Activated CD4-positive, alpha-beta T cell treated with anti-CD3 and anti-CD28 coated beads, Interleukin-2, amount 10 ng/mL, durations not matched to agents 24 days and 14 days (primary cell): ENCODE data around the gene FAM107B. TPM values are rescaled to one million over a fixed set of nuclear protein-coding genes. Genes with fewer than 3 reads are reported as not detected.

Experiments
- DNase-seq: peaks from one replicate; pipeline ENCODE4 v3.0.0; 2022
- H3K27ac Mint-ChIP-seq: one replicate; pipeline ENCODE4 v1.8.0; 2022; ENCODE audit warnings: mild to moderate bottlenecking, mixed read lengths
- H3K27me3 Mint-ChIP-seq: one replicate; pipeline ENCODE4 v1.8.0; 2022; ENCODE audit warnings: mixed read lengths
- H3K36me3 Mint-ChIP-seq: one replicate; pipeline ENCODE4 v1.8.0; 2022; ENCODE audit warnings: low read depth, mild to moderate bottlenecking, mixed read lengths
- H3K4me1 Mint-ChIP-seq: one replicate; pipeline ENCODE4 v1.8.0; 2021; ENCODE audit warnings: mixed read lengths
- H3K4me3 Mint-ChIP-seq: one replicate; pipeline ENCODE4 v1.8.0; 2022; ENCODE audit warnings: mild to moderate bottlenecking, moderate library complexity, mixed read lengths
- H3K9me3 Mint-ChIP-seq: one replicate; pipeline ENCODE4 v1.8.0; 2021; ENCODE audit warnings: mixed read lengths
- intact Hi-C: fragments of 100-400 bp; cut with micrococcal nuclease; formaldehyde crosslinking; loops from one replicate; pipeline ENCODE4 v1.15.1; 2023
- total RNA-seq: library from RNA; stranded (reverse); gene quantifications from 2 replicates; pipeline ENCODE4 v1.2.3, GENCODE V29; 2022

Gene FAM107B
- total RNA-seq, 1 donor from 2014 or later: 113 TPM

- peaks cover 42% of the 10 kb centered on the region for H3K36me3 Mint-ChIP-seq
Observed at GRCh38 chr10:14579405-14579804, 195.3 kb downstream of the FAM107B start.

GRCh38 chr10:14578060-14578952, 196.4 kb downstream of the FAM107B start:
- Mint-ChIP-seq H3K27me3 (no peaks in the 10 kb centered on the region), H3K4me3 (no peak overlapping the region), H3K27ac (no peak overlapping the region), H3K36me3 (peaks cover 38% of the 10 kb centered on the region), H3K4me1 (peaks cover 45% of the 10 kb centered on the region), H3K9me3 (peaks cover 3% of the 10 kb centered on the region)
- no peak for DNase-seq
- intact Hi-C loops: no loop called here

More at GRCh38 chr10:14579405-14579804, 195.3 kb downstream of the FAM107B start:
- no peak for DNase-seq
- Mint-ChIP-seq H3K4me3 (no peak overlapping the region), H3K9me3 (peaks cover 3% of the 10 kb centered on the region), H3K4me1 (peaks cover 50% of the 10 kb centered on the region), H3K27ac (peak overlapping the region; percentile 48), H3K27me3 (no peaks in the 10 kb centered on the region)
- intact Hi-C loops: no loop called here

- peaks cover 3% of the 10 kb centered on the region for H3K9me3 Mint-ChIP-seq
- peaks cover 56% of the 10 kb centered on the region for H3K4me1 Mint-ChIP-seq
- intact Hi-C loops: no loop called here
- H3K27ac Mint-ChIP-seq: peak overlapping the region; percentile 72
- no peaks in the 10 kb centered on the region for H3K27me3 Mint-ChIP-seq
- no peak for DNase-seq
- peaks cover 31% of the 10 kb centered on the region for H3K36me3 Mint-ChIP-seq
- H3K4me3 Mint-ChIP-seq: no peak overlapping the region
Observed at GRCh38 chr10:14574885-14575284, 199.8 kb downstream of the FAM107B start.

- peak overlapping the region; percentile 34 for H3K27ac Mint-ChIP-seq
- H3K27me3 Mint-ChIP-seq: no peaks in the 10 kb centered on the region
- DNase-seq: no peak
- peaks cover 34% of the 10 kb centered on the region for H3K36me3 Mint-ChIP-seq
- peaks cover 3% of the 10 kb centered on the region for H3K9me3 Mint-ChIP-seq
- H3K4me1 Mint-ChIP-seq: peaks cover 61% of the 10 kb centered on the region
- intact Hi-C loops: no loop called here
- H3K4me3 Mint-ChIP-seq: no peak overlapping the region
Observed at GRCh38 chr10:14574291-14574690, 200.4 kb downstream of the FAM107B start.

- no peak for DNase-seq
- H3K36me3 Mint-ChIP-seq: peaks cover 37% of the 10 kb centered on the region
- H3K9me3 Mint-ChIP-seq: peaks cover 3% of the 10 kb centered on the region
- no peak overlapping the region for H3K4me3 Mint-ChIP-seq
- H3K27ac Mint-ChIP-seq: peak overlapping the region; percentile 52
- H3K27me3 Mint-ChIP-seq: no peaks in the 10 kb centered on the region
- intact Hi-C loops: no loop called here
- H3K4me1 Mint-ChIP-seq: peaks cover 67% of the 10 kb centered on the region
Observed at GRCh38 chr10:14573666-14574261, 200.9 kb downstream of the FAM107B start.

- Mint-ChIP-seq H3K4me1 (peaks cover 71% of the 10 kb centered on the region), H3K27ac (peak overlapping the region; percentile 20), H3K36me3 (peaks cover 41% of the 10 kb centered on the region), H3K4me3 (no peak overlapping the region), H3K27me3 (no peaks in the 10 kb centered on the region), H3K9me3 (peaks cover 3% of the 10 kb centered on the region)
- no peak for DNase-seq
- intact Hi-C loops: loop anchor here (1.0 kb wide), 3 partner anchors 10 to 32 kb away; no protein-coding TSS in a partner anchor
Observed at GRCh38 chr10:14572811-14573210, 201.9 kb downstream of the FAM107B start.

- Mint-ChIP-seq H3K36me3 (peaks cover 46% of the 10 kb centered on the region), H3K27ac (peak overlapping the region; percentile 93)
- intact Hi-C loops: loop anchor here (1.0 kb wide), 3 partner anchors 10 to 33 kb away; no protein-coding TSS in a partner anchor
Observed at GRCh38 chr10:14571866-14572507, 202.7 kb downstream of the FAM107B start.

GRCh38 chr10:14570800-14571199, 203.9 kb downstream of the FAM107B start:
- H3K4me3 Mint-ChIP-seq: peak overlapping the region; percentile 81

More at GRCh38 chr10:14571866-14572507, 202.7 kb downstream of the FAM107B start:
- H3K4me1 Mint-ChIP-seq: peaks cover 77% of the 10 kb centered on the region
- DNase-seq: peak; percentile 89
- no peaks in the 10 kb centered on the region for H3K27me3 Mint-ChIP-seq
- H3K9me3 Mint-ChIP-seq: peaks cover 3% of the 10 kb centered on the region
- H3K4me3 Mint-ChIP-seq: peak overlapping the region; percentile 81

GRCh38 chr10:14569274-14570060, 205.2 kb downstream of the FAM107B start:
- DNase-seq: peak; percentile 86
- Mint-ChIP-seq H3K9me3 (peaks cover 3% of the 10 kb centered on the region), H3K27ac (peak overlapping the region; percentile 92), H3K4me1 (peaks cover 83% of the 10 kb centered on the region), H3K36me3 (peaks cover 55% of the 10 kb centered on the region), H3K27me3 (no peaks in the 10 kb centered on the region), H3K4me3 (peak overlapping the region; percentile 81)
- intact Hi-C loops: loop anchor here (10.0 kb wide), 1 partner anchor 385 kb away; the partner anchor contains the start of genes DCLRE1C and MEIG1

More at GRCh38 chr10:14570800-14571199, 203.9 kb downstream of the FAM107B start:
- peaks cover 52% of the 10 kb centered on the region for H3K36me3 Mint-ChIP-seq
- peak overlapping the region; percentile 93 for H3K27ac Mint-ChIP-seq
- intact Hi-C loops: no loop called here
- H3K4me1 Mint-ChIP-seq: peaks cover 82% of the 10 kb centered on the region
- peaks cover 4% of the 10 kb centered on the region for H3K9me3 Mint-ChIP-seq
- H3K27me3 Mint-ChIP-seq: no peaks in the 10 kb centered on the region
- DNase-seq: peak; percentile 73

GRCh38 chr10:14567421-14567820, 207.3 kb downstream of the FAM107B start:
- Mint-ChIP-seq H3K4me3 (peak overlapping the region; percentile 36), H3K9me3 (peaks cover 3% of the 10 kb centered on the region), H3K27me3 (no peaks in the 10 kb centered on the region), H3K36me3 (peaks cover 54% of the 10 kb centered on the region), H3K4me1 (peaks cover 83% of the 10 kb centered on the region), H3K27ac (peak overlapping the region; percentile 68)
- DNase-seq: no peak
- intact Hi-C loops: loop anchor here (10.0 kb wide), 1 partner anchor 387 kb away; the partner anchor contains the start of genes DCLRE1C and MEIG1

- intact Hi-C loops: loop anchor here (10.0 kb wide), 1 partner anchor 388 kb away; the partner anchor contains the start of genes DCLRE1C and MEIG1
- H3K4me3 Mint-ChIP-seq: peak overlapping the region; percentile 34
- peaks cover 51% of the 10 kb centered on the region for H3K36me3 Mint-ChIP-seq
- H3K9me3 Mint-ChIP-seq: peaks cover 3% of the 10 kb centered on the region
- peak overlapping the region; percentile 97 for H3K27ac Mint-ChIP-seq
- peaks cover 82% of the 10 kb centered on the region for H3K4me1 Mint-ChIP-seq
- no peaks in the 10 kb centered on the region for H3K27me3 Mint-ChIP-seq
- DNase-seq: no peak
Observed at GRCh38 chr10:14566498-14566897, 208.2 kb downstream of the FAM107B start.

- Mint-ChIP-seq H3K4me3 (peak overlapping the region; percentile 83), H3K9me3 (peaks cover 3% of the 10 kb centered on the region), H3K36me3 (peaks cover 58% of the 10 kb centered on the region), H3K27me3 (no peaks in the 10 kb centered on the region), H3K4me1 (peaks cover 82% of the 10 kb centered on the region), H3K27ac (peak overlapping the region; percentile 97)
- intact Hi-C loops: loop anchor here (2.0 to 10.0 kb wide), 2 partner anchors 14 to 390 kb away; partner anchors contain the start of genes DCLRE1C and MEIG1
- no peak for DNase-seq
Observed at GRCh38 chr10:14565199-14565598, 209.5 kb downstream of the FAM107B start.
